Daoy (cell line): ENCODE results near the gene BACH2. TPM values are rescaled to one million over a fixed set of nuclear protein-coding genes. Genes with fewer than 3 reads are reported as not detected.
"Not testable (repeated sequence)": the region's sequence is repeated elsewhere in the genome, so short reads cannot be mapped to it uniquely, and the experiment has no call there.

ENCODE experiments used
- DNase-seq: peaks from one replicate; pipeline ENCODE4 v3.0.0-alpha.2; 2015; ENCODE audit warnings: low read depth
- total RNA-seq: library from RNA; depleted of rRNA; stranded (reverse); fragments of >200 nt; shearing (Covaris generic); gene quantifications from 2 replicates; pipeline ENCODE4 v1.2.3, GENCODE V29; 2014

The BACH2 gene
- total RNA-seq, 1 experiment from 2014 or later = 0.46 TPM

GRCh38 chr6:90302320-90302719 lies 5.7 kb upstream of the BACH2 start:
- no peak for DNase-seq

GRCh38 chr6:90301816-90302215 lies 5.2 kb upstream of the BACH2 start:
- DNase-seq = no peak

- no peak for DNase-seq
Measured at GRCh38 chr6:90298459-90299053, 1.9 kb upstream of the BACH2 start.

GRCh38 chr6:90297867-90298381 lies 1.3 kb upstream of the BACH2 start:
- no peak for DNase-seq

GRCh38 chr6:90297115-90297866 lies 648 bp upstream of the BACH2 start:
- no peak for DNase-seq

- DNase-seq = peak; percentile 65
Measured at GRCh38 chr6:90295854-90296340, 746 bp downstream of the BACH2 start.

- DNase-seq = peak; percentile 45
Measured at GRCh38 chr6:90294989-90295853, 1.4 kb downstream of the BACH2 start.

- DNase-seq = peak; percentile 21
Measured at GRCh38 chr6:90294614-90294988, 2.0 kb downstream of the BACH2 start.

GRCh38 chr6:90294008-90294511 lies 2.6 kb downstream of the BACH2 start:
- DNase-seq = no peak

GRCh38 chr6:90293319-90293953 lies 3.2 kb downstream of the BACH2 start:
- DNase-seq = no peak

GRCh38 chr6:90291565-90291964 lies 5.1 kb downstream of the BACH2 start:
- no peak for DNase-seq

GRCh38 chr6:90290811-90291420 lies 5.7 kb downstream of the BACH2 start:
- DNase-seq = no peak

- no peak for DNase-seq
Measured at GRCh38 chr6:90289902-90290301, 6.7 kb downstream of the BACH2 start.

GRCh38 chr6:90288404-90288803 lies 8.2 kb downstream of the BACH2 start:
- DNase-seq = peak; percentile 16

- DNase-seq = peak; percentile 37
Measured at GRCh38 chr6:90286884-90287488, 9.7 kb downstream of the BACH2 start.

- peak; percentile 88 for DNase-seq
Measured at GRCh38 chr6:90285611-90286381, 10.8 kb downstream of the BACH2 start.

GRCh38 chr6:90285042-90285481 lies 11.6 kb downstream of the BACH2 start:
- DNase-seq = peak; percentile 17

- peak; percentile 87 for DNase-seq
Measured at GRCh38 chr6:90284236-90285041, 12.2 kb downstream of the BACH2 start.

- DNase-seq = not testable (repeated sequence)
Measured at GRCh38 chr6:90282265-90282664, 14.4 kb downstream of the BACH2 start.
